ENCODE results near the gene ADGRA1. TPM values are rescaled to one million over a fixed set of nuclear protein-coding genes. Genes with fewer than 3 reads are reported as not detected.

Gene ADGRA1
- total and polyA plus RNA-seq, 4 experiments from 2014 or later, result not detected

DNA sequence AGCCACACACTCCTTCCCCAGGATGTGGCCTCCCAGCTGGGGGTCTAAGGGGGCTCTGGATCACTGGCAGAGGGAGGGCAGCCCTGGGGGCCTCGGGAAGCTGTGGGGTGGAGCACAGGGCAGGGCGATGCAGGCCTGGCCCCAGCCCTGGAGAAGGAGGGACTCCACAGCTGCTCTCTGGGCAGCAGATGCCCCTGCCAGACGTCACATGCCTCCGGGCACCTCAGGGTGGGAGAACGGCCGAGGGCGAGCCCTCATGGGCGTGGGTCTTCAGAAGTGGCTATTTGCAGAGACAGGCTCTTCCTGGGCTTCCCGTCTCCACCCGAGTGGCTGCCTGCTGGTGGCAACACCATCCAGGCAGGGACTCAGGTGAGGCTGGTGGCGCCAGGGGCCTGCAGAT, 16.0 kb upstream of the ADGRA1 start:
- POLR2A ChIA-PET (ENCODE audit: partially characterized antibody), result no interaction called here
- Histone ChIP-seq H3K36me3 (ENCODE audit: insufficient read depth, low read length) (no peaks in the 10 kb centered on the region), H3K9me3 (ENCODE audit: control insufficient read depth in 1 of 2, low read length in 2 of 2) (no peaks in the 10 kb centered on the region), H3K27ac (ENCODE audit: low read depth, low read length) (no peak overlapping the region), H3K4me1 (ENCODE audit: insufficient read depth, low read length) (no peaks in the 10 kb centered on the region), H3K4me3 (ENCODE audit: low read length in 2 of 2) (no peak overlapping the region), H3K27me3 (ENCODE audit: insufficient read depth, low read length) (no peaks in the 10 kb centered on the region)
- no peaks in the 10 kb centered on the region for H3K4me1 Mint-ChIP-seq
- intact Hi-C loops (cut with micrococcal nuclease), result no loop called here
- H3K27ac Mint-ChIP-seq, result no peak overlapping the region
- no peak overlapping the region for H3K4me3 Mint-ChIP-seq
- DNase-seq, result no peak
- H3K9me3 Mint-ChIP-seq, result no peaks in the 10 kb centered on the region
- CTCF ChIA-PET (ENCODE audit: partially characterized antibody), result no interaction called here
- peaks cover 2 to 4% of the 10 kb centered on the region in 2 donors for H3K27me3 Mint-ChIP-seq
- H3K36me3 Mint-ChIP-seq, result no peaks in the 10 kb centered on the region

DNA sequence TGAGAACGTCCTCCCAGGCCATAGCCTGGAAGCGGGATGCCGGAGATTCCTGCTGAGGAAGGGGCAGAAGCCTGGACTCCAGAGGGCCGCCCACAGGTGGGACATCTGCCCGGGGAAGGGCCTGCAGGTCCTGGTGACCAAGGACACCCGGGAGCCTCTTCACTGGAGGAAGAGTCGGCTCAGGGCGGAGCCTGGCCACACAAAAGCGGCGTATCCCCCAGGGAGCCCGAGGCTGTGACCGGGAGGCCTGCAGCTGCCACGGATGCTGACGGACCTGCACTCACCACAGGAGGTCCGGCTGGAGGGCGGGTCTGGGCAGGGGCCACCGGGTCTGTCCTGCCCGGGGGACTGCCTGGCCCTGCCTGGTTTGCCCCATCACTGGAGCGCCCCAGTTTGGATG, 15.5 kb upstream of the ADGRA1 start:
- no peaks in the 10 kb centered on the region for H3K4me1 ChIP-seq (ENCODE audit: insufficient read depth, low read length)
- POLR2A ChIA-PET (ENCODE audit: partially characterized antibody), result no interaction called here
- DNase-seq, result no peak
- intact Hi-C loops (cut with micrococcal nuclease), result no loop called here
- Mint-ChIP-seq H3K9me3 (no peaks in the 10 kb centered on the region), H3K27ac (no peak overlapping the region), H3K36me3 (no peaks in the 10 kb centered on the region), H3K27me3 (peaks cover 2 to 4% of the 10 kb centered on the region in 2 donors), H3K4me1 (no peaks in the 10 kb centered on the region), H3K4me3 (no peak overlapping the region)
- no peaks in the 10 kb centered on the region for H3K36me3 ChIP-seq (ENCODE audit: insufficient read depth, low read length)
- H3K27ac ChIP-seq (ENCODE audit: low read depth, low read length), result no peak overlapping the region
- no peaks in the 10 kb centered on the region for H3K27me3 ChIP-seq (ENCODE audit: insufficient read depth, low read length)
- H3K9me3 ChIP-seq (ENCODE audit: control insufficient read depth in 1 of 2, low read length in 2 of 2), result no peaks in the 10 kb centered on the region
- no peak overlapping the region for H3K4me3 ChIP-seq (ENCODE audit: low read length in 2 of 2)
- CTCF ChIA-PET (ENCODE audit: partially characterized antibody), result no interaction called here

- Mint-ChIP-seq H3K9me3 (no peaks in the 10 kb centered on the region), H3K27ac (no peak overlapping the region), H3K36me3 (no peaks in the 10 kb centered on the region), H3K4me3 (no peak overlapping the region), H3K4me1 (no peaks in the 10 kb centered on the region), H3K27me3 (peaks cover 2 to 4% of the 10 kb centered on the region in 2 donors)
- Histone ChIP-seq H3K27ac (ENCODE audit: low read depth, low read length) (no peak overlapping the region), H3K27me3 (ENCODE audit: insufficient read depth, low read length) (no peaks in the 10 kb centered on the region), H3K36me3 (ENCODE audit: insufficient read depth, low read length) (no peaks in the 10 kb centered on the region), H3K4me1 (ENCODE audit: insufficient read depth, low read length) (no peaks in the 10 kb centered on the region), H3K4me3 (ENCODE audit: low read length in 2 of 2) (no peak overlapping the region), H3K9me3 (ENCODE audit: control insufficient read depth in 1 of 2, low read length in 2 of 2) (no peaks in the 10 kb centered on the region)
- DNase-seq, result no peak
- intact Hi-C loops (cut with micrococcal nuclease), result no loop called here
- CTCF ChIA-PET (ENCODE audit: partially characterized antibody), result no interaction called here
- POLR2A ChIA-PET (ENCODE audit: partially characterized antibody), result no interaction called here
These were observed 14.9 kb upstream of the ADGRA1 start for GRCh38 chr10:133072720-133073390.

- Histone ChIP-seq H3K4me3 (ENCODE audit: low read length in 2 of 2) (no peak overlapping the region), H3K36me3 (ENCODE audit: insufficient read depth, low read length) (no peaks in the 10 kb centered on the region), H3K9me3 (ENCODE audit: control insufficient read depth in 1 of 2, low read length in 2 of 2) (no peaks in the 10 kb centered on the region), H3K27ac (ENCODE audit: low read depth, low read length) (no peak overlapping the region), H3K27me3 (ENCODE audit: insufficient read depth, low read length) (no peaks in the 10 kb centered on the region), H3K4me1 (ENCODE audit: insufficient read depth, low read length) (no peaks in the 10 kb centered on the region)
- no peak for DNase-seq
- H3K27me3 Mint-ChIP-seq, result peaks cover 2% of the 10 kb centered on the region in 2 donors
- no peaks in the 10 kb centered on the region for H3K36me3 Mint-ChIP-seq
- no peaks in the 10 kb centered on the region for H3K4me1 Mint-ChIP-seq
- H3K4me3 Mint-ChIP-seq, result no peak overlapping the region
- ChIA-PET CTCF (ENCODE audit: partially characterized antibody) (no interaction called here), POLR2A (ENCODE audit: partially characterized antibody) (no interaction called here)
- H3K27ac Mint-ChIP-seq, result no peak overlapping the region
- intact Hi-C loops (cut with micrococcal nuclease), result no loop called here
- H3K9me3 Mint-ChIP-seq, result no peaks in the 10 kb centered on the region
These were observed 12.2 kb upstream of the ADGRA1 start for GRCh38 chr10:133075346-133076137.

- H3K27ac ChIP-seq (ENCODE audit: low read depth, low read length), result no peak overlapping the region
- H3K4me1 ChIP-seq (ENCODE audit: insufficient read depth, low read length), result no peaks in the 10 kb centered on the region
- no peaks in the 10 kb centered on the region for H3K36me3 ChIP-seq (ENCODE audit: insufficient read depth, low read length)
- CTCF ChIA-PET (ENCODE audit: partially characterized antibody), result no interaction called here
- H3K27ac Mint-ChIP-seq, result no peak overlapping the region
- no peaks in the 10 kb centered on the region for H3K36me3 Mint-ChIP-seq
- POLR2A ChIA-PET (ENCODE audit: partially characterized antibody), result no interaction called here
- intact Hi-C loops (cut with micrococcal nuclease), result no loop called here
- no peak overlapping the region for H3K4me3 Mint-ChIP-seq
- no peak for DNase-seq
- H3K4me1 Mint-ChIP-seq, result no peaks in the 10 kb centered on the region
- H3K27me3 Mint-ChIP-seq, result peaks cover 2% of the 10 kb centered on the region in 2 donors
- no peaks in the 10 kb centered on the region for H3K9me3 Mint-ChIP-seq
- H3K4me3 ChIP-seq (ENCODE audit: low read length in 2 of 2), result no peak overlapping the region
- no peaks in the 10 kb centered on the region for H3K27me3 ChIP-seq (ENCODE audit: insufficient read depth, low read length)
- no peaks in the 10 kb centered on the region for H3K9me3 ChIP-seq (ENCODE audit: control insufficient read depth in 1 of 2, low read length in 2 of 2)
These were observed 11.3 kb upstream of the ADGRA1 start for GRCh38 chr10:133076274-133077038.

DNA sequence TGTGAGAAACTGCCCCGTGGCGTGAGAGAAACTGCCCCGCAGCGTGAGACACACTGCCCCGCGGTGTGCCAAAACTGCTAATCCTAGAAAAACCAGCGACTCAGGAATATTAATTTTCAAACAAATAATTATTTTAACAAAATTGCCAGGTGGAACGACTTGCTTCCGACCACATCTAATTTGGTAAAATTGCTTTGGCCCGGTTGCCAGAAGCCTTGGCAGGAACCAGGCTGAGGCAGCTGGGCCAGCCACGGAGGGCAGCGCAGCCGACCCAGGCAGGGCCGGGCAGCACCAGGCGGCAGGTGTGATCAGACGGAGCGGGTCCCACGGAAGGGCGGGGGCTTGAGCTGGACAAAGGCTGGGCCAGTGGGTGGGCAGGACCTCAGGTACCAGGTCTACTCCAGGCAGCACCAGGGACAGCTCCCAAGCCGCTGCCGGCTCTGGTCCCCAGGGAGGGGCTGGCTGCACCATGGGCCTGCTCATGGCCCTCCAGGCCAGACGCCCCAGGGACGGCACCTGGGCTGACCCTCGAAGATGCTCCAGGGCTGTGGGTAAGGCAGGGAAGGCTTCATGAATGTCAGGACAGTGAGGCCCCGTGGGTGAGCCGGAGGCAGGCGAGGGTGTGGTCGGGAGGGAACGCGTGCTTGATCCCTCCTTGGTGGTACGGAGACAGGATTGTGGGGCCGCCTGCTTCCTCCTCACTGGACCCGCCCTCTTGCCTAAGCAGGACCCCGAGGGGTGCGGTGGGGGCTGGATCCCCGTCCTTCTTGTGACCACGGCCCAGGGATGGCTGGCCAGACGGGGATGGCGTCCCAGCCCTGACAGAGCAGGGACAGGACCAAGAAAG, 7.7 kb upstream of the ADGRA1 start:
- Histone ChIP-seq H3K27me3 (ENCODE audit: insufficient read depth, low read length) (no peaks in the 10 kb centered on the region), H3K9me3 (ENCODE audit: control insufficient read depth in 1 of 2, low read length in 2 of 2) (no peaks in the 10 kb centered on the region), H3K4me3 (ENCODE audit: low read length in 2 of 2) (no peak overlapping the region), H3K27ac (ENCODE audit: low read depth, low read length) (no peak overlapping the region), H3K36me3 (ENCODE audit: insufficient read depth, low read length) (no peaks in the 10 kb centered on the region), H3K4me1 (ENCODE audit: insufficient read depth, low read length) (no peaks in the 10 kb centered on the region)
- ChIA-PET CTCF (ENCODE audit: partially characterized antibody) (no interaction called here), POLR2A (ENCODE audit: partially characterized antibody) (no interaction called here)
- peaks cover 3 to 5% of the 10 kb centered on the region in 2 donors for H3K27me3 Mint-ChIP-seq
- DNase-seq, result no peak
- no peak overlapping the region for H3K4me3 Mint-ChIP-seq
- no peaks in the 10 kb centered on the region for H3K4me1 Mint-ChIP-seq
- no peaks in the 10 kb centered on the region for H3K36me3 Mint-ChIP-seq
- intact Hi-C loops (cut with micrococcal nuclease), result no loop called here
- peak overlapping the region in 1 of 7 donors; percentile 61 for H3K27ac Mint-ChIP-seq
- H3K9me3 Mint-ChIP-seq, result peaks cover 0 to 2% (median 0%) of the 10 kb centered on the region in 8 donors

GRCh38 chr10:133080683-133081040, 7.1 kb upstream of the ADGRA1 start:
- Mint-ChIP-seq H3K4me3 (no peak overlapping the region), H3K27ac (no peak overlapping the region), H3K36me3 (no peaks in the 10 kb centered on the region), H3K27me3 (peaks cover 4 to 5% of the 10 kb centered on the region in 2 donors), H3K4me1 (no peaks in the 10 kb centered on the region), H3K9me3 (peaks cover 0 to 2% (median 0%) of the 10 kb centered on the region in 8 donors)
- Histone ChIP-seq H3K36me3 (ENCODE audit: insufficient read depth, low read length) (no peaks in the 10 kb centered on the region), H3K27ac (ENCODE audit: low read depth, low read length) (no peak overlapping the region), H3K4me3 (ENCODE audit: low read length in 2 of 2) (no peak overlapping the region), H3K27me3 (ENCODE audit: insufficient read depth, low read length) (no peaks in the 10 kb centered on the region), H3K4me1 (ENCODE audit: insufficient read depth, low read length) (no peaks in the 10 kb centered on the region), H3K9me3 (ENCODE audit: control insufficient read depth in 1 of 2, low read length in 2 of 2) (no peaks in the 10 kb centered on the region)
- intact Hi-C loops (cut with micrococcal nuclease), result no loop called here
- ChIA-PET CTCF (ENCODE audit: partially characterized antibody) (no interaction called here), POLR2A (ENCODE audit: partially characterized antibody) (no interaction called here)
- no peak for DNase-seq

Data from CD4-positive, alpha-beta memory T cell (primary cell).